ENCODE measurements around the gene FBRS.

- no peak for TF ChIP-seq CTCF (IDR thresholded peaks at IDR 0.05 in 4 of 5, conservative IDR thresholded peaks at IDR 0.05 in 1 of 5)
- no peak for TF ChIP-seq POLR2A (IDR thresholded peaks at IDR 0.05)
Measured at GRCh38 chr16:30626236-30626635, 32.0 kb upstream of the FBRS start.
